Measurements from ENCODE around the gene AMH. TPM values are rescaled to one million over a fixed set of nuclear protein-coding genes. Genes with fewer than 3 reads are reported as not detected.

The AMH gene
- total and polyA plus RNA-seq, 2 of the 13 experiments (the other 11 are each of a cell fraction or from before 2014, with no cell fraction given): 0.03 to 0.18 TPM

- TF ChIP-seq TOPORS (CRISPR knock-in tag; IDR thresholded peaks at IDR 0.05) (no peak), NRL (CRISPR knock-in tag; IDR thresholded peaks at IDR 0.05; ENCODE audit: borderline replicate concordance) (peak; percentile 59; the same call in 1 of the 2 replicates), BRD4 (CRISPR knock-in tag; IDR thresholded peaks at IDR 0.05) (0 out of 2 replicates have a peak, but pooled peaks have one; percentile 13), ZNF446 (CRISPR knock-in tag; IDR thresholded peaks at IDR 0.05) (no peak), ZSCAN22 (CRISPR knock-in tag; IDR thresholded peaks at IDR 0.05) (no peak), KDM2A (CRISPR knock-in tag; IDR thresholded peaks at IDR 0.05; ENCODE audit: borderline replicate concordance, low read depth) (peak; percentile 61; the same call in 1 of the 2 replicates), DPF2 (CRISPR knock-in tag; IDR thresholded peaks at IDR 0.05; ENCODE audit: borderline replicate concordance, low read depth) (0 out of 2 replicates have a peak, but pooled peaks have one; percentile 19), ZFP1 (CRISPR knock-in tag; IDR thresholded peaks at IDR 0.05) (no peak), ZNF513 (CRISPR knock-in tag; conservative IDR thresholded peaks at IDR 0.05) (no peak), MXI1 (IDR thresholded peaks at IDR 0.05; ENCODE audit: borderline replicate concordance, low read depth, low read length) (peak; percentile 54; the same call in 1 of the 3 replicates), GRHL1 (CRISPR knock-in tag; conservative IDR thresholded peaks at IDR 0.05) (no peak), MYC (CRISPR knock-in tag; IDR thresholded peaks at IDR 0.05; ENCODE audit: borderline replicate concordance) (peak; percentile 60; the same call in 1 of the 2 replicates), TCF7 (IDR thresholded peaks at IDR 0.05; ENCODE audit: low read depth) (no peak), ZNF205 (CRISPR knock-in tag; IDR thresholded peaks at IDR 0.05) (peak; percentile 95), GABPB1 (CRISPR knock-in tag; IDR thresholded peaks at IDR 0.05) (peak; percentile 70), ZNF317 (CRISPR knock-in tag; IDR thresholded peaks at IDR 0.05) (0 out of 2 replicates have a peak, but pooled peaks have one; percentile 52), ZBTB43 (CRISPR knock-in tag; conservative IDR thresholded peaks at IDR 0.05) (peak; percentile 17; the same call in 1 of the 2 replicates), HIVEP1 (CRISPR knock-in tag; IDR thresholded peaks at IDR 0.05) (peak; percentile 24; the same call in 1 of the 2 replicates)
- TF ChIP-seq, protein P1, sequence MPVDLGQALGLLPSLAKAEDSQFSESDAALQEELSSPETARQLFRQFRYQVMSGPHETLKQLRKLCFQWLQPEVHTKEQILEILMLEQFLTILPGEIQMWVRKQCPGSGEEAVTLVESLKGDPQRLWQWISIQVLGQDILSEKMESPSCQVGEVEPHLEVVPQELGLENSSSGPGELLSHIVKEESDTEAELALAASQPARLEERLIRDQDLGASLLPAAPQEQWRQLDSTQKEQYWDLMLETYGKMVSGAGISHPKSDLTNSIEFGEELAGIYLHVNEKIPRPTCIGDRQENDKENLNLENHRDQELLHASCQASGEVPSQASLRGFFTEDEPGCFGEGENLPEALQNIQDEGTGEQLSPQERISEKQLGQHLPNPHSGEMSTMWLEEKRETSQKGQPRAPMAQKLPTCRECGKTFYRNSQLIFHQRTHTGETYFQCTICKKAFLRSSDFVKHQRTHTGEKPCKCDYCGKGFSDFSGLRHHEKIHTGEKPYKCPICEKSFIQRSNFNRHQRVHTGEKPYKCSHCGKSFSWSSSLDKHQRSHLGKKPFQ (CRISPR knock-in tag; IDR thresholded peaks at IDR 0.05; ENCODE audit: insufficient replicate concordance): peak; percentile 53
- TF ChIP-seq, protein P2, sequence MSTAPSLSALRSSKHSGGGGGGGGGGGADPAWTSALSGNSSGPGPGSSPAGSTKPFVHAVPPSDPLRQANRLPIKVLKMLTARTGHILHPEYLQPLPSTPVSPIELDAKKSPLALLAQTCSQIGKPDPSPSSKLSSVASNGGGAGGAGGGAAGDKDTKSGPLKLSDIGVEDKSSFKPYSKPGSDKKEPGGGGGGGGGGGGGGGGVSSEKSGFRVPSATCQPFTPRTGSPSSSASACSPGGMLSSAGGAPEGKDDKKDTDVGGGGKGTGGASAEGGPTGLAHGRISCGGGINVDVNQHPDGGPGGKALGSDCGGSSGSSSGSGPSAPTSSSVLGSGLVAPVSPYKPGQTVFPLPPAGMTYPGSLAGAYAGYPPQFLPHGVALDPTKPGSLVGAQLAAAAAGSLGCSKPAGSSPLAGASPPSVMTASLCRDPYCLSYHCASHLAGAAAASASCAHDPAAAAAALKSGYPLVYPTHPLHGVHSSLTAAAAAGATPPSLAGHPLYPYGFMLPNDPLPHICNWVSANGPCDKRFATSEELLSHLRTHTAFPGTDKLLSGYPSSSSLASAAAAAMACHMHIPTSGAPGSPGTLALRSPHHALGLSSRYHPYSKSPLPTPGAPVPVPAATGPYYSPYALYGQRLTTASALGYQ (CRISPR knock-in tag; IDR thresholded peaks at IDR 0.05): peak; percentile 44; the same call in 1 of the 2 replicates
Observed at GRCh38 chr19:2253106-2254063, 4.3 kb downstream of the AMH start (continued).

Measured in HepG2 (cell line).